ENCODE data around the gene TIFAB.

- TF ChIP-seq CTCF (IDR thresholded peaks at IDR 0.05): no peak
- TF ChIP-seq POLR2A (IDR thresholded peaks at IDR 0.05): no peak
- TF ChIP-seq POLR2AphosphoS5 (IDR thresholded peaks at IDR 0.05): no peak
Measured at GRCh38 chr5:135469911-135470310, 17.8 kb upstream of the TIFAB start.
